ENCODE measurements around the gene CAPNS1.

The CAPNS1 gene

DNA sequence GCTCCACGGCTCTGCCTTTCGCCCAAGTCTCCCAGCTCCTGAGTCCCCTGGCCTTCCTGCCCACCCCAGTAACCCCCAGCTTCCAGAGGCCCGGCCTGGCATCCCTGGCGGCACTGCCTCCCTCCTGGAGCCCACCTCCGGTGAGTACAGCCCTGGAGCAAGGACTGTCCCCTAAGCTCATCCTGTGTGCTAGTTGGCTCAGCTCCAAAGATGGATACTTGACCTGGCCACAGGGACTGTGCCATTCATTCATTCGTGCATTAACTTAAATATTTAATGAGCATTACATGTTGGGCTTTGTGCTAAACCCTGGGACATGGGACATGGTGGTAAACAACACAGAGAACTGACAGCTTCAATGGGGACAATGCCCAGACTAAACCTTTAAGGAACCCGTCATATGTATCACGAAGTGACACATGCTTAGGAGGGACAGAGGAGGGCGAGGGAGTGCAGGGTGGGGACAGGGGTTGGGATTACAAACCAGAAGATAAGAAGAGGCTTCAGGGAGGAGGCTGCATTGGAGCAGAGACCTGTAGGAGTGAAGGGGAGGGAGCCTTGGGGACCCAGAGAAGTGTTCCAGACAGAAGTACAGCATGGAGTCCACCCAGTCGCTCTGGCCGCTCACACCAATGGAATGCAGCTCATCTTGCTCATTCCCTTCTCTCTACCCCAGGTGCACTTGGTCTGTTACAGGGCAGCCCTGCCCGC, 35.9 kb upstream of the CAPNS1 start:
- TF ChIP-seq, protein P1, sequence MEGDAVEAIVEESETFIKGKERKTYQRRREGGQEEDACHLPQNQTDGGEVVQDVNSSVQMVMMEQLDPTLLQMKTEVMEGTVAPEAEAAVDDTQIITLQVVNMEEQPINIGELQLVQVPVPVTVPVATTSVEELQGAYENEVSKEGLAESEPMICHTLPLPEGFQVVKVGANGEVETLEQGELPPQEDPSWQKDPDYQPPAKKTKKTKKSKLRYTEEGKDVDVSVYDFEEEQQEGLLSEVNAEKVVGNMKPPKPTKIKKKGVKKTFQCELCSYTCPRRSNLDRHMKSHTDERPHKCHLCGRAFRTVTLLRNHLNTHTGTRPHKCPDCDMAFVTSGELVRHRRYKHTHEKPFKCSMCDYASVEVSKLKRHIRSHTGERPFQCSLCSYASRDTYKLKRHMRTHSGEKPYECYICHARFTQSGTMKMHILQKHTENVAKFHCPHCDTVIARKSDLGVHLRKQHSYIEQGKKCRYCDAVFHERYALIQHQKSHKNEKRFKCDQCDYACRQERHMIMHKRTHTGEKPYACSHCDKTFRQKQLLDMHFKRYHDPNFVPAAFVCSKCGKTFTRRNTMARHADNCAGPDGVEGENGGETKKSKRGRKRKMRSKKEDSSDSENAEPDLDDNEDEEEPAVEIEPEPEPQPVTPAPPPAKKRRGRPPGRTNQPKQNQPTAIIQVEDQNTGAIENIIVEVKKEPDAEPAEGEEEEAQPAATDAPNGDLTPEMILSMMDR (IDR thresholded peaks at IDR 0.05; ENCODE audit: low read depth, low read length, missing control alignments), result no peak
- no peak for DNase-seq
- Histone ChIP-seq H3K36me3 (replicated peaks) (no peaks in the 10 kb centered on the region), H3K27ac (no peak overlapping the region), H3K27me3 (replicated peaks) (no peaks in the 10 kb centered on the region), H3K4me3 (ENCODE audit: low read depth, low read length) (no peak overlapping the region)
- in situ Hi-C loops (cut with HindIII; ENCODE audit: low pct_ligation_motif_present, low sequenced_read_pairs), result no loop called here

DNA sequence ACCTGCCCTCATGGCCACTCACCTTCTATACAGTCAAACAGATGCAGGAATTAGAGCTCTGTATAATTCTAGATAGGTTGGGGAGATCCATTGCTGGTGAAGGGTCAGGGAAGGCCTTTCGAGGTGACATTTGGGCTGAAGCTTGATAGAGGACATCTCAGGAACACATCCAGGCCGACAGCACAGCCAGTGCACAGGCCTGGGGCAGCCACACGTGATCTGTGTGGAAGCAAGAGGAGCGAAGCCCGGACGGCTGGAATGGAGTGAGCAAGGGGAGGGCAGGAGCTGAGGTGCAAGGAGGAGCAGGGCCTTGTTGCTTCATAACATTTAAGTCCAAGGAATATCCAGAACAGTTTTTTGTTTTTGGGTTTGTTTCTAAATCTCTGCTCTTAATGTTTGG, 33.4 kb upstream of the CAPNS1 start:
- TF ChIP-seq, protein P1 (IDR thresholded peaks at IDR 0.05; ENCODE audit: low read depth, low read length, missing control alignments), result no peak
- Histone ChIP-seq H3K27me3 (replicated peaks) (no peaks in the 10 kb centered on the region), H3K27ac (no peak overlapping the region), H3K36me3 (replicated peaks) (no peaks in the 10 kb centered on the region), H3K4me3 (ENCODE audit: low read depth, low read length) (no peak overlapping the region)
- DNase-seq, result no peak
- in situ Hi-C loops (cut with HindIII; ENCODE audit: low pct_ligation_motif_present, low sequenced_read_pairs), result no loop called here

DNA sequence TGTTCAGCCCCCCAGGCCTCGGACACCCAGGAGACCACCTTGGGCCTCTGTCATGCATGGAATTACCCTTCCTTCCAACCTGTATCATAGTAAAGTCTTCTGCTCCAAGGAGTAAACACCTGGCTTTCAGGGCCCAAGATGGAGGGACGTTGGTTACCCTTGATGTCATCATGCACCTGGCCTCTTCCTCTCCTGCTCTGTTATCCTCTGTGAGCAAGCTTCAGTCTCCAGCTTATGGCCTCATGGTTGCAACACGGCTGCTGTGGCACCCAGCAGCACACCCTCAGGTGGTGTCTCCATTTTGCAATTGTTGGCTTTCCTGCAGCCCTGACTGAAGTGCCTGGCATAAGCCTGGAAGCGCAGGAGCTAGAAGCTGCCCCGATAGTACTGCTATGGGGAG, 32.9 kb upstream of the CAPNS1 start:
- Histone ChIP-seq H3K27ac (no peak overlapping the region), H3K36me3 (replicated peaks) (no peaks in the 10 kb centered on the region), H3K4me3 (ENCODE audit: low read depth, low read length) (no peak overlapping the region), H3K27me3 (replicated peaks) (no peaks in the 10 kb centered on the region)
- TF ChIP-seq, protein P1 (IDR thresholded peaks at IDR 0.05; ENCODE audit: low read depth, low read length, missing control alignments), result no peak
- DNase-seq, result no peak
- in situ Hi-C loops (cut with HindIII; ENCODE audit: low pct_ligation_motif_present, low sequenced_read_pairs), result no loop called here

DNA sequence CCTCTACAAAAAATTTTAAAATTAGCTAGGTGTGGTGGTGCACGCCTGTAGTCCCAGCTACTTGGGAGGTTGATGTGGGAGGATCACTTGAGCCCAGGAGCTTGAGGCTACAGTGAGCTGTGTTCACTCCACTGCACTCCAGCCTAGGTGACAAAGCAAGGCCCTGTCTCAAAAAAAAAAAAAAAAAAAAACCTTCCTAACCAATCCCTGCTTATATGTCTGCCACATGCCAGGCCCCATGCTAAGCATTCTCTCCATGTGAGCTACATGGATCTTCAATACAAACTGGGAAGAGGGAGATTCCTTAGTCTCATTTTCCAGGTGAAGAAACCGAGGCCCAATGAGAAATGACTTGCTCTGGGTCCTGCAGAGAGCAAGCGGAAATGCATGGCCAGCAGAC, 31.2 kb upstream of the CAPNS1 start:
- Histone ChIP-seq H3K27ac (no peak overlapping the region), H3K4me3 (ENCODE audit: low read depth, low read length) (no peak overlapping the region), H3K27me3 (replicated peaks) (no peaks in the 10 kb centered on the region), H3K36me3 (replicated peaks) (no peaks in the 10 kb centered on the region)
- TF ChIP-seq, protein P1 (IDR thresholded peaks at IDR 0.05; ENCODE audit: low read depth, low read length, missing control alignments), result no peak
- no peak for DNase-seq
- in situ Hi-C loops (cut with HindIII; ENCODE audit: low pct_ligation_motif_present, low sequenced_read_pairs), result no loop called here

DNA sequence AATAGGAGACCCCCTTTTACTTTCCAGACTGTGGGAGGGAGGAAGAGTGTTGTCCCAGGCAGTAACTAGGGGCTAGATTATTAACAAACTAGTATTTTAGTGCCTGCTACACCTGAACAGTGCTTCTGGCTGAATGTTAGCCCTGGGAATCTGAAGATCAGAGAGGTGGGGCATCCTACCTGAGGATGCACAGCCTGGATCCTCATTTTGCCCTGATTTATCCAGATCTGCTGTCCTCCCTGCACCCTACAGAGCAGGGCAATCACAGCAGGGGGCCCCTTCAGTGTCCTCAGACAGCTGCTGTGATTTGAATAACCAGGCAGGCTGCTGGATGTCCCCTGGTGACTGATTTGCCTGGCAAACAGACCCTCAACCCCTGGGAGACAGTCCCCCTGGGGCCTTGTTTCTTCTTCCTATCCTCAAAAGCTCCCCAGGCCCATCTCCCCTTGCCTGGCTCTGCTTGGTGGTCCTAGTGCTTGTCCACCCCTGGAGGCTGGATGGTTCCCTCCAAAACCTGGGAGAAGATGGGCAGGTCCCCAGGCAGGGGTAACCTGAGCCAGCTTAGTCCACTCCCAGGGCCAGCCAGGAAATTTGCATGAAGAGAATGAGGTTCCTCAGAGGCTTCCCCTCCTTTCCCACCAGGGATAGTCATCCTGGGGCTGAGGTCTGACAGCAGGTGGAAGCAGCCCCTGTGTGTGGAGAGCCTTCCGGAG, 29.2 kb upstream of the CAPNS1 start, which contains the start of gene OVOL3:
Gene OVOL3, plus strand, starts transcription at position 657 of the 713 bp plus-strand sequence. CDS start 60 bp downstream, outside the sequence.
- no peaks in the 10 kb centered on the region for H3K27me3 ChIP-seq (replicated peaks)
- H3K27ac ChIP-seq, result no peak within 1 kb of the TSS
- DNase-seq, result no peak
- in situ Hi-C loops (cut with HindIII; ENCODE audit: low pct_ligation_motif_present, low sequenced_read_pairs), result no loop called here
- no peaks in the 10 kb centered on the region for H3K36me3 ChIP-seq (replicated peaks)
- TF ChIP-seq, protein P1 (IDR thresholded peaks at IDR 0.05; ENCODE audit: low read depth, low read length, missing control alignments), result no peak
- H3K4me3 ChIP-seq (ENCODE audit: low read depth, low read length), result no peak within 1 kb of the TSS

Measured in brain microvascular endothelial cell (primary cell).